Ascending aorta (tissue), 2 donors: ENCODE measurements around the gene NSUN6. TPM values are rescaled to one million over a fixed set of nuclear protein-coding genes. Genes with fewer than 3 reads are reported as not detected.

Experiments
- DNase-seq, 2 donors: peaks; one replicate each; pipeline ENCODE4 v3.0.0-alpha.2; 2019; ENCODE audit warnings: low spot score in 2 of 2
- H3K27ac ChIP-seq, 2 donors: fragments of 200-600 bp; sonication (generic); one replicate each; pipeline ENCODE4 v1.5.1; 2016 to 2017; ENCODE audit warnings: mild to moderate bottlenecking in 1 of 2
- H3K27me3 ChIP-seq: fragments of 200-600 bp; sonication (generic); one replicate; pipeline ENCODE4 v1.5.1; 2017
- H3K36me3 ChIP-seq, 2 donors: fragments of 200-600 bp; sonication (generic); one replicate each; pipeline ENCODE4 v1.5.1; 2016
- H3K4me1 ChIP-seq, 2 donors: fragments of 200-600 bp; sonication (generic); one replicate each; pipeline ENCODE4 v1.5.1; 2016 to 2017; ENCODE audit warnings: mild to moderate bottlenecking in 1 of 2
- H3K4me3 ChIP-seq, 2 donors: fragments of 200-600 bp; sonication (generic); one replicate each; pipeline ENCODE4 v1.5.1; 2016 to 2017; ENCODE audit warnings: mild to moderate bottlenecking in 1 of 2
- H3K9me3 ChIP-seq, 2 donors: fragments of 200-600 bp; sonication (generic); one replicate each; pipeline ENCODE4 v1.5.1; 2016
- intact Hi-C: fragments of 100-400 bp; cut with DNase I; formaldehyde crosslinking; loops from one replicate; pipeline ENCODE4 v1.15.1; 2023
- total RNA-seq: library from RNA; depleted of rRNA; stranded (reverse); fragments of >200 nt; gene quantifications from one replicate; pipeline ENCODE4 v1.1.0, GENCODE V29; 2016
- TF ChIP-seq, protein P1 (sequence below), 3 experiments: fragments of 200-600 bp in 2 of 3; fragments of 450-650 bp in 1 of 3; sonication (generic) in 2 of 3; IDR thresholded peaks; one replicate each; pipeline ENCODE4 v1.5.1; 2016 to 2019; ENCODE audit warnings: antibody characterized with exemption in 3 of 3, mild to moderate bottlenecking in 1 of 3, moderate library complexity in 1 of 3

Gene NSUN6
- total RNA-seq, 1 donor from 2014 or later: 5.4 TPM

DNA sequence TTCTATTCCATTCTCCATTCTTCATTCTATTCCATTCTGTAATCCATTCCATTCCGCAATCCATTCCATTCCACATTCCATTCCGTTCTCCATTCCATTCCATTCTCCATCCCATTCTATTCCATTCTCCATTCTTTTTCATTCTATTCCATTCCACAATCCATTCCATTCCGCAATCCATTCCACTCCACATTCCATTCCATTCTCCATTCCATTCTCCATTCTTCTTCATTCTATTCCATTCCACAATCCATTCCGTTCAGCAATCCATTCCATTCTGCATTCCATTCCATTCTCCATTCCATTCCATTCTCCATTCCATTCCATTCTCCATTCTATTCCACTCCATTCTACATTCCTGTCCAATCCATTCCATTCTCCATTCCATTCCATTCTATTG, 85.2 kb downstream of the NSUN6 start:
- Histone ChIP-seq H3K27ac (no peak overlapping the region), H3K4me3 (no peak overlapping the region), H3K4me1 (no peaks in the 10 kb centered on the region), H3K9me3 (peaks cover 0 to 8% of the 10 kb centered on the region in 2 donors), H3K27me3 (no peaks in the 10 kb centered on the region), H3K36me3 (peaks cover 0 to 7% of the 10 kb centered on the region in 2 donors)
- intact Hi-C loops: no loop called here
- TF ChIP-seq, protein P1, sequence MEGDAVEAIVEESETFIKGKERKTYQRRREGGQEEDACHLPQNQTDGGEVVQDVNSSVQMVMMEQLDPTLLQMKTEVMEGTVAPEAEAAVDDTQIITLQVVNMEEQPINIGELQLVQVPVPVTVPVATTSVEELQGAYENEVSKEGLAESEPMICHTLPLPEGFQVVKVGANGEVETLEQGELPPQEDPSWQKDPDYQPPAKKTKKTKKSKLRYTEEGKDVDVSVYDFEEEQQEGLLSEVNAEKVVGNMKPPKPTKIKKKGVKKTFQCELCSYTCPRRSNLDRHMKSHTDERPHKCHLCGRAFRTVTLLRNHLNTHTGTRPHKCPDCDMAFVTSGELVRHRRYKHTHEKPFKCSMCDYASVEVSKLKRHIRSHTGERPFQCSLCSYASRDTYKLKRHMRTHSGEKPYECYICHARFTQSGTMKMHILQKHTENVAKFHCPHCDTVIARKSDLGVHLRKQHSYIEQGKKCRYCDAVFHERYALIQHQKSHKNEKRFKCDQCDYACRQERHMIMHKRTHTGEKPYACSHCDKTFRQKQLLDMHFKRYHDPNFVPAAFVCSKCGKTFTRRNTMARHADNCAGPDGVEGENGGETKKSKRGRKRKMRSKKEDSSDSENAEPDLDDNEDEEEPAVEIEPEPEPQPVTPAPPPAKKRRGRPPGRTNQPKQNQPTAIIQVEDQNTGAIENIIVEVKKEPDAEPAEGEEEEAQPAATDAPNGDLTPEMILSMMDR (IDR thresholded peaks at IDR 0.05): no peak
- DNase-seq: no peak

DNA sequence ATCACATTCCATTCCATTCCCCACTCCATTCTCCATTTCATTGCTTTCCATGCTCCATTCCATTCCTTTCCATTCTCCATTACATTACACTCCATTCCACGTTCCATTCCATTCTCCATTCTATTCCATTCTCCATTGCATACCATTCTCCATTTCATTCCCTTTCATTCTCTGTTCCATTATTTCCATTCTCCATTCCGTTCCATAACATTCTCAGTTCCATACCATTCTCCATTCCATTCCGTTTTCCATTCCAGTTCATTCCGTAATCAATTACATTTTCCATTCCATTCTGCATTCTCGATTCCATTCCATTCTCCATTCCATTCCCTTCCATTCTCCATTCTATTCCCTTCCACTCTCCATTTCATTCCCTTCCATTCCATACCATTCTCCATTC, 86.4 kb downstream of the NSUN6 start:
- Histone ChIP-seq H3K27ac (no peak overlapping the region), H3K9me3 (peaks cover 0 to 8% of the 10 kb centered on the region in 2 donors), H3K4me1 (no peaks in the 10 kb centered on the region), H3K4me3 (no peak overlapping the region), H3K27me3 (no peaks in the 10 kb centered on the region), H3K36me3 (peaks cover 0 to 8% of the 10 kb centered on the region in 2 donors)
- intact Hi-C loops: no loop called here
- DNase-seq: no peak
- TF ChIP-seq, protein P1 (IDR thresholded peaks at IDR 0.05): no peak

DNA sequence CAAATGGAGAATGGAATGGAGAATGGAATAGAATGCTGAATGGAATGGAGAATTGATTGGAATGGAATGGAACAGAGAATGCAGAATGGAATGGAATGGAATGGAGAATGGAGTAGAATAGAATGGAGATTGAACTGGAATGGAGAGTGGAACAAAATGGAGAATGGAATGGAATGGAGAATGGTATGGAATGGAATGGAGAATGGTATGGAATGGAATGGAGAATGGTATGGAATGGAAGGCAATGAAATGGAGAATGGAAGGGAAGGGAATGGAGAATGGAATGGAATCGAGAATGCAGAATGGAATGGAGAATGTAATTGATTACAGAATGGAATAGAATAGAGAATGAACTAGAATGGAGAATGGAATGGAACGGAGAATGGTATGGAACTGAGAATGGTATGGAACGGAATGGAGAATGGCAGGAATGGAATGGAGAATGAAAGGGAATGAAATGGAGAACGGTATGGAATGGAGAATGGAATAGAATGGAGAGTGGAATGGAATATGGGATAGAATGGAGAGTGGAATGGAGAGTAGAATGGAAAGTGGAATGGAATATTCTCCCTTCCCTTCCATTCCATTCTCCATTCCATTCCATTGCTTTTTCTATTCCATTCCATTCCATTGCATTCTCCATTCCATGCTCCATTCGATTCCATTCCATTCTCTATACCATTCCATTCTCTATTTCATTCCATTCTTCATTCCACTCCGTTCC, 88.2 kb downstream of the NSUN6 start:
- H3K36me3 ChIP-seq: peaks cover 2 to 23% of the 10 kb centered on the region in 2 donors
- peaks cover 0 to 3% of the 10 kb centered on the region in 2 donors for H3K9me3 ChIP-seq
- intact Hi-C loops: no loop called here
- TF ChIP-seq, protein P1 (IDR thresholded peaks at IDR 0.05): no peak
- no peak overlapping the region for H3K27ac ChIP-seq
- no peak for DNase-seq
- H3K4me3 ChIP-seq: no peak overlapping the region
- no peaks in the 10 kb centered on the region for H3K27me3 ChIP-seq
- no peaks in the 10 kb centered on the region for H3K4me1 ChIP-seq

DNA sequence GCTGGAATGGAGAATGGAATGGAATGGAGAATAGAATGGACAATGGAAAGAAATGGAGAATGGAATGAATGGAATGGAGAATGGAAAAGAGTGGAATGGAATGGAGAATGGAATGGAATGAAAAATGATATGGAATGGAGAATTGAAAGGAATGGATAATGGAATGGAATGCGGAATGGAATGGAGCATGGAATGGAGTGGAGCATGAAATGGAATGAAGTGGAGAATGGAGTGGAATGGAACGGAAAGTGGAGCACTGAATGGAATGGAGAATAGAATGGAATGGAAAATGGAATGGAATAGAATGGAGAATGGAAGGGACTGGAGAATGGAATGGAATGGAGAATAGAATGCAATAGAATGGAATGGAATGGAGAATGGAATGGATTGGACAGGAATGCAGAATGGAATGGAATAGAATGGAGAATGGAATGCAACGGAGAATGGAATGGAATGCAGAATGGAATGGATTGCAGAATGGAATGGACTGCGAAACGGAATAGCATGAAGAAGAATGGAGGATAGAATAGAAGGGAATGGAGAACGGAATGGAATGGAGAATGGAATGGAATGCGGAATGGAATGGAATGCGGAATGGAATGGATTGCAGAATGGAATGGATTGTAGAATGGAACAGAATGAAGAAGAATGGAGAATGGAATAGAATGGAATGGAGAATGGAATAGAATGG, 89.4 kb downstream of the NSUN6 start:
- no peak for DNase-seq
- TF ChIP-seq, protein P1 (IDR thresholded peaks at IDR 0.05): no peak
- Histone ChIP-seq H3K27me3 (no peaks in the 10 kb centered on the region), H3K27ac (no peak overlapping the region), H3K9me3 (peaks cover 0 to 3% of the 10 kb centered on the region in 2 donors), H3K36me3 (peaks cover 2 to 27% of the 10 kb centered on the region in 2 donors), H3K4me3 (no peak overlapping the region), H3K4me1 (no peaks in the 10 kb centered on the region)
- intact Hi-C loops: no loop called here

DNA sequence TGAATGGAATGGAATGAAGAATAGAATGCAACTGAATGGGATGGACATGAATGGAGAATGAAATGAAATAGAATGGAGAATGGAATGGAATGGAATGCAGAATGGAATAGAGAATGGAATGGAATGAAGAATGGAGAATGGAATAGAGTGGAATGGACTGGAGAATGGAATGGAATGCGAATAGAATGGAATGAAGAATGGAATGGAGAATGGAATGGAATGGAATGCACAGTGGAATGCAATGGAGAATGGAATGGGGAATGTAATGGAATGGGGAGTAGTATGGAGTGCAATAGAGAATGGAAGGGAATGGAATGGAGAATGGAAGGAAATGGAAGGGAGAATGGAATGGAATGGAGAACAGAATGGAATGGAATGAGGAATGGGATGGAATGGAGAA, 93.4 kb downstream of the NSUN6 start:
- no peak for DNase-seq
- no peak overlapping the region for H3K4me3 ChIP-seq
- H3K36me3 ChIP-seq: peaks cover 2 to 50% of the 10 kb centered on the region in 2 donors
- H3K27ac ChIP-seq: no peak overlapping the region
- no peaks in the 10 kb centered on the region for H3K4me1 ChIP-seq
- no peaks in the 10 kb centered on the region for H3K27me3 ChIP-seq
- TF ChIP-seq, protein P1 (IDR thresholded peaks at IDR 0.05): no peak
- intact Hi-C loops: no loop called here
- no peaks in the 10 kb centered on the region for H3K9me3 ChIP-seq
